T47D (cell line): ENCODE data around the gene ZNF428.

Source experiments
- DNase-seq, 2 experiments: peaks; one replicate each; pipeline versions ENCODE4 v3.0.0 to v3.0.0-alpha.2; 2011 to 2012; ENCODE audit warnings: low read depth in 1 of 2, low spot score in 1 of 2
- JUND ChIP-seq: IDR thresholded peaks from 2 replicates; pipeline ENCODE4 v1.6.1; 2012; ENCODE audit warnings: low read depth
- in situ Hi-C: cut with HindIII; loops from 2 replicates; pipeline ENCODE4 v1.10.0; 2016; ENCODE audit warnings: low sequenced_read_pairs, low pct_unique_long_range_greater_than_20kb

ZNF428 gene, protein sequence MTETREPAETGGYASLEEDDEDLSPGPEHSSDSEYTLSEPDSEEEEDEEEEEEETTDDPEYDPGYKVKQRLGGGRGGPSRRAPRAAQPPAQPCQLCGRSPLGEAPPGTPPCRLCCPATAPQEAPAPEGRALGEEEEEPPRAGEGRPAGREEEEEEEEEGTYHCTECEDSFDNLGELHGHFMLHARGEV

DNA sequence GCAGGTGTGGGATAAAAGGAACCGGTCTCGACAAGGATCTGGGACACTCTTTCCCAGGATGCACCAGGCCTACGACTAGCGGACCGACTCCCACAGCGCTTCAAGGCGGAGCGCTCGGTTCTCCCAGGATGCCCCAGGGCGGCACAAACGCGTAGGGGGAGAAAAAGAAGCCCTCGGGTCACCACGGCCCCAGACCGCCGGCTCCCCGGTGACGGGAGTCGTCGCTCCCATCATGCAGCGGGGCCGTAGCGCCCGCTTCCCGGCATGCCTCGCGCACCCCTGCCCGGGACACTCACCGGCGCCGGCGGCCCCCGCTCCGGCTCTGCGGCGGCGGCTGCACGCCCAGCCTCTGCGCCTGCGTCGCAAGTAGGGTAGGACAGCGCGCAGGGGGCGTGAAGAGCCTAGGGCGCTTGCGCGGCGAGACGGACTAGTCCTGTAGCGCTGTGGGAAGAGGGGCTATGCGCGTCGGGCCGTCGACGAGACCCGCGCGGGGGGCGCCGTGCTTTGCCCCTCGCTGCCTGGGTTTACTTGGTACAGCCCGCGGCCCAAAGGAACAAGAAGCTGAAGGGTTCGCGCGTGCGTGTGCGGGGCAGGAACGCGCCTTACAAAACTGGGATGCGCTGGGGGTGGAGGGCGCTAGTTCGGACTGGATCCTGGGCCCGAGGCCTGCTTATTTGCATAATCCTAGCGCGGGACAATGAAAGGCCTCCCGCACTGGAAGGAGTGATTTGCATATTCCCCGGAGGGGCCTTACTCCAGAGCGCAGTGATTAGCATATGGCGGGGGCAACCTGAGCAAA, at the start of gene ZNF428:
Gene ZNF428, minus strand, starts transcription at position 368 of the 799 bp plus-strand sequence. CDS start 5,325 bp downstream, outside the sequence.
- peak; percentile 60 to 91 for DNase-seq
- in situ Hi-C loops: no loop called here
- no peak for TF ChIP-seq JUND

DNA sequence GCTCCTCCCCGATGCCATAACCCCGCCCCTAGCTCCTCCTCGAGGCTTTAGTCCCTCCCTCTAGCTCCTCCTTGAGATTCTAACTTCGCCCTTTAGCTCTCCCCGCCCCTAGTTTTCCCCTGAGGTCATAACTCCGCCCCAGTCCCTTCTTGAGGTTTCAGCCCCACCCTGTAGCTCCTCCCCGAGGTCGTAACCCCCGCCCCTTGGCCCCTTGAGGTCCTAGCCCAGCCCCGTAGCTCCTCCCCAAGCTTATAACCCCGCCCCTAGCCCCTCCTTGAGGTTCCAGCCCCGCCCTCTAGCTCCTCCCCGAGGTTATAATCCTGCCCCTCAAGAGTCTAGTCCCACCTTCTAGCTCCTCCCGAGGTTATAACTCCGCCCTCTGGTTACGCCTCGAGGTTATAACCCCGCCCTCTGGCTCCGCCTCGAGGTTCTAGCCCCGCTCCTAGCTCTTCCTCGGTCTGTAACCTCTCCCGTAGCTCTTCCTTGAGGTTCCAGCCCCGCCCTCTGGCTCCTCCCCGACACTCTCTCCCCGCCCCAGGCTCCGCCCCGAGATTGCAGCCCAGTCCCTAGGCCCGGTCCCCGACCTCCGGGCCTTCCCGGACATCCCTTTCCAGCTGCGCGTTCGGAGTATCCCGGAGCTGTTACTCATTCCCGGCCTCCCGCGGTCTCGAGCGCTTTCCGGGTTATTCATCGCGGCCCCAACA, 49.1 kb upstream of the ZNF428 start:
- DNase-seq: peak; percentile 91 to 99
- no peak for TF ChIP-seq JUND
- in situ Hi-C loops: no loop called here

DNA sequence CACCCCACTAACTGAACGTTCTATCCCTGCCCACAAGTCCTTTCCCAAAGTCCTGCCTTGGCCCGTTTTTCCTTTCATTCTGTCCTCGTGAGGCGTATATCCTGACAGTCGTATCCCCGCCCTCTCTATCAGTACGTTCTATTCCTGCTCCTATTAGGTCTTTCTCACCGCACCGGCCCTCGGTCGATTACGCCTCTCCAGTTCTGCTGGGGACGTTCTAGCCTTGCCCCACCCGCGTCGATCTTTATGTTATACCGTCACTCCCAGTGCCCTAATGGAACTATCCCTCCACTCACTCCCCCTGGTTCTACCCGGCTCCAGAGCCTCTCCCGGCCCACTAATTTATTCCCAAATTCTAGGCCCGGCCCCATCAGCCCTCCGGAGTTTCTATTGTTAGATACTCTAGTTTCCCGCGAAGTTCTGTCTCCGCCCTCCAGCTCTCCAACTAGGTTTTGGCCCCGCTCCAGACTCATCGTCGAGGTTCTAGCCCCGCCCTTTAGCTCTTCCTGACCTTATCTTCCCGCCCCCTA, 48.5 kb upstream of the ZNF428 start:
- no peak for DNase-seq
- no peak for TF ChIP-seq JUND
- in situ Hi-C loops: no loop called here

DNA sequence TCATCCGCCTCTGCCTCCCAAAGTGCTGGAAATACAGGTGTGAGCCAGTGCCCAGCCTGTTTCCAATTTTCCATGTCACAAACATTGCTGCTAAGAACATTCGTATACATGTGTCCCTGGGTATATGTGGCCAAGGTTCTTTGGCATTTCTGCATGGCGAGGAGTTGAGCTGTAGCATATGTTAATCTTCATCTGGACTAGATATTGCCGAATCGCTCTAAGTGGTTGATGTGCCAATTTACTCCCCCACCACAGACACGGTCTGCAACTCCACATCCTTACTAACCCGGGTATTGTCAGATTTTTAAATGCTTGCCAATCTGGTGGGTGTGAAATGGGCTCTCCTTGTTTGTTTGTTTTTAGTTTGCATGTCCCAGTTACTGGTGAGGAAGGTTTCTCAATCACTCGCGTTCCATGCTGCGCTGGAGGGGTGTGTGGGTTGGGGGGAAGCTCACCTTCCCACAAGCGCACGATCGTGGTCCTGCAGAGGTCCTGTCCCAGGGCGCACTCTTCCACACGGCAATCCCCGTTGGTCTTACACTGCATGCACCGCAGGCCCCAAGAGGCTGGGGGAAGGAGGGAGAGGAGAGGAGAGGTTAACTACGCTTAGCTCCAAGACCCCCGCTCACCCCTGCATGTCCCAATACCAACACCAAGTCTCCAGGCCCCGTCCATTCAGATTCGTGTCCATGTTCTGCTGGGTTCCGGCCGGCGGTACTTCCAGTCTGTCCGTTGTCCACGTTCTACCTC, 47.9 kb upstream of the ZNF428 start:
- no peak for DNase-seq
- in situ Hi-C loops: no loop called here
- no peak for TF ChIP-seq JUND

DNA sequence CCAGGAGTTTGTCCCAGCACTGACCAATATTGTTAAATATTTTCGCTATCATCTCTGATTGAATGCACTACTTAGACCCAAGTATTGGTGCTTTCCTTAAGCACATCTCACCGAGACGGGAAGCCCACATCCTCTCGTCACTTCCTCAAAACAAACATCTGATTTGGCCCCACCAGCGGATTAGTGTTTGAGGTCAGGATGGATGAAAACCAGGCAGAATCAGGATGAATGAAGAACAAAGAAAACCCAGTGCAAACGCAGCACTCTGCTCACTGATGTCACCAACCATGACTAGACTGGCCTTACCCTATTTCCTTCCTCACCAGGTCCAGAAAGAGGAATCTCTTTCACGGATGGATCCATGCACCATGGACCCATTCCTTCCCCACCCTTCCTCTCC, 44.6 kb upstream of the ZNF428 start:
- in situ Hi-C loops: no loop called here
- no peak for DNase-seq
- TF ChIP-seq JUND: no peak

DNA sequence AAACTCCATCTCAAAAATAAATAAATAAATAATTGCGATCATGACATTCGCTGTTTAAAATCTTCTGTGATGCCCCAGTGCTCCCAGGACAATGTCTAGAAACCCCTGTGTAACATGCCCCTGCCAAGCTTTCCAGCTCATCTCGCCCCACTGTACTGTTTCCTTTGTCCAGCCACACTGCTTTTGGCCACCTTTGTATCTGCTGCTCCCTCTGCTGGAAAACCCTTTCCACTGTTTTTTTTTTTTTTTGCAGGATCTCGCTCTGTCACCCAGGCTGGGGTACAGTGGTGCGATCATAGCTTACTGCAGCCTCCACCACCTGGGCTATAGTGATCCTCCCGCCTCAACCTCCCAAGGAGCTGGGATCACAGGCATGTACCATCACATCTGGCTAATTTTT, 43.1 kb upstream of the ZNF428 start:
- DNase-seq: peak; percentile 39 to 60
- in situ Hi-C loops: no loop called here
- TF ChIP-seq JUND: no peak

DNA sequence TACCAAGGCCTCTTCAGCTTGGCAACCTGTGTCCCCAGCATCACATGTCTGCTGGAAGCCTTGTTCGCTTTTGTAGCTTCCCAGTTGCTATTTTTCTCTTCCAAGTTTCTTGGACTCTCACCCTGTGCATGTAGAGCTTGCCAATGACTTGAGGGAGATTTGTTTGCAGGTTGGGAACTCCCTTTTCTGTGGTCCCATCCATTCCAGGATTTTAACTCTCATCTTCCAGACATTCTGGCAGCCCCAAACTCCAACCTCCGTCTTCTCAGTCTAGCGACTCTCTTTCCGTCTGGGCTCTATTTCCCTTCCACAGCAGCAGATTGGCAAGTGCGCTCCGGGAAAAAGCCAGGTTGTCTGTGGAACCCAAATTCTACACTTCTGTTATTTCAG, 41.5 kb upstream of the ZNF428 start:
- no peak for DNase-seq
- no peak for TF ChIP-seq JUND
- in situ Hi-C loops: no loop called here

DNA sequence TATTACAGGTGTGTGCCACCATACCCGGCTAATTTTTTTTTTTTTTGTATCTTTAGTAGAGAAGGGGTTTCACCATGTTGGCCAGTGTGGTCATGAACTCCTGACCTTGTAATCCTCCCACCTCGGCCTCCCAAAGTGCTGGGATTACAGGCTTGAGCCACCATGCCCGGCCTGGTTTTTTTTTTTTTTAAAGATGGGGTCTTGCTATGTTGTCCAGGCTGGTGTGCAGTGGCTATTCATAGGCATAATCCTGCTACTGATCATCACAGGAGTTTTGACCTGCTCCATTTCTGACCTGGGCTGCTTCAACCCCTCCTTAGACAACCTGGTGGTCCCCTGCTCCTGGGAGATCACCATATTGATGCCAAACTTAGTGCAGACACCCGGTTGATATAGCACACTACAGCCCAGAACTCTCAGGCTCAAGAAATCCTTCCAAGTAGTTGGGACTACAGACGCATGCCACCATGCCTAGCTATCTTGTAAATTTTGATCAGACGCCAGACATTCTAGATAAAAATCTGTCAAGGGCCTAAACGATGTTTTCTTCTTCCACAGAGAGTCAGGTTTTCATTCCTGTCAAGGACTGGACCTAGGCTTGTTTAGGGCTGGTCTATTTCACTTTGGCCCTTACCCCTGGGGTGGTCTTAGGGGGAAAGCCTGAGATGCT, 41.0 kb upstream of the ZNF428 start:
- no peak for TF ChIP-seq JUND
- DNase-seq: no peak
- in situ Hi-C loops: no loop called here

DNA sequence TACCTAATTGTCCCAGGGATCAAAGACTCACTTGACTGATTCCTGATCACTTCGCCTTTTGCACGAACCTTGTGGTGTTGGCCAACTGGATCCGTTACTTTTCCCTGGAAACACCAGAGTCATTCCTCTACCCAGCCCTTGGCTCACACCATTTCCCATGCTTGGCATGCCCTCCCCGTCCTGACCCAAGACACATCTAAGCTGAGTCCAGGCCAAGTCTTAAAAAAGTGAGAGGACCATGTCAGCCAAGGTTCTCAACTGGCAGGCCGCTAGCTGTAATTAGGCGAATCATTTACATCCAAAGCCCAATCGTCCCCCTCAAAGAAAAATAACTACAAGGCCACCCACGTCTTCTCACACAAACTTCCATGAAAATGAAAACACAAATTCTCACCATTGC, 39.1 kb upstream of the ZNF428 start:
- in situ Hi-C loops: no loop called here
- no peak for TF ChIP-seq JUND
- DNase-seq: no peak

DNA sequence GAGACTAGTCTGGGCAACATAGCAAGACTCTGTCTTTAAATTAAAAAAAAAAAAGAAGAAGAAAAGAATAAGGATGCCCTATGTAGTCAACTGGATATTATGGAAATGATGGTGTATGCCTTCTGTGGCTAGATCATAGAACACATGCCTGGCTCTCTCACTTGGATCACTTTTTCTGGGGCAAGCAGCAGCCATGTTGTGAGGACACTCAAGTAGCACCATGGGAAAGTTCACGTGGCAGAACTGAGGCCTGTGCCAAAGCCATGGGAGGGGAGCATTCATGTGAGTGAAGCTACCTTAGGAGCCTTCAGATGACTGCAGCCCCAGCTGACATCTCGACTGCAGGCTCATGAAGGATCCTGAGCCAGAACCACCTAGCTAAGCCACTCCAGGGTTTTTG, 38.6 kb upstream of the ZNF428 start:
- in situ Hi-C loops: no loop called here
- TF ChIP-seq JUND: no peak
- DNase-seq: no peak

DNA sequence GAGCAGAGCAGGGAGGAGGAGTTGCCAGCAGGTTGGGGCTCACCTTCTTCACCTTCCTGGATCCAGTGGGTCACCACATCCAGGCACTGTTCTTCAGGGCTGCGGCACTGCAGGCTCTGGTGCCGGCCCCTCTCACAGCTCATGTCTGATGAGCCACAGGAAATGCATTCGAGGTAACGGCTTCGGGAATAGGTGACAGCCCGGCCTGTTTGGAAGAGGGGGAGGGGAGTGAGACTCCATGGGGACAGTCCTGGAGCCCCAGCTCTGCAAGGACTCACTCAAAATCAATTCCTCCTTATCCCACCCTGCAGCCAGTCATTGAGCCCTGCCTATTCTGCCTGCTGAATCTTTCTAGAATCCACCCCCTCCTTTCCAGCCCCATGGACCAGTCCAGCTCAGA, 37.0 kb upstream of the ZNF428 start:
- in situ Hi-C loops: no loop called here
- no peak for DNase-seq
- TF ChIP-seq JUND: no peak

DNA sequence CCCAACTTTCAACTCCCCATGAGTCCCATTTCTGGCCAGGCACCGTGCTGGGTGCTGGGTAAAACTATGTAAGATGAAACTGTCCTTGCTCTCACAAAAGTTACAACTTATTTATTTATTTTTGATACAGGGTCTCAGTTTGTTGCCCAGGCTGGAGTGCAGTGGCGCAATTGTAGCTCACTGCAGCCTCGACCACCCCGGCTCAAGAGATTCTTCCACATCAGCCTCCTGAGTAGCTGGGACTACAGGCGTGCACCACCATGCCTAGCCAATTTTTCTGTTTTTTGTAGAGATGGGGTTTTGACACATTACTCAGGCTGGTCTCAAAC, 33.1 kb upstream of the ZNF428 start:
- in situ Hi-C loops: no loop called here
- no peak for TF ChIP-seq JUND
- DNase-seq: no peak
